Measurements from ENCODE around the gene RBM5.

RBM5 gene

DNA sequence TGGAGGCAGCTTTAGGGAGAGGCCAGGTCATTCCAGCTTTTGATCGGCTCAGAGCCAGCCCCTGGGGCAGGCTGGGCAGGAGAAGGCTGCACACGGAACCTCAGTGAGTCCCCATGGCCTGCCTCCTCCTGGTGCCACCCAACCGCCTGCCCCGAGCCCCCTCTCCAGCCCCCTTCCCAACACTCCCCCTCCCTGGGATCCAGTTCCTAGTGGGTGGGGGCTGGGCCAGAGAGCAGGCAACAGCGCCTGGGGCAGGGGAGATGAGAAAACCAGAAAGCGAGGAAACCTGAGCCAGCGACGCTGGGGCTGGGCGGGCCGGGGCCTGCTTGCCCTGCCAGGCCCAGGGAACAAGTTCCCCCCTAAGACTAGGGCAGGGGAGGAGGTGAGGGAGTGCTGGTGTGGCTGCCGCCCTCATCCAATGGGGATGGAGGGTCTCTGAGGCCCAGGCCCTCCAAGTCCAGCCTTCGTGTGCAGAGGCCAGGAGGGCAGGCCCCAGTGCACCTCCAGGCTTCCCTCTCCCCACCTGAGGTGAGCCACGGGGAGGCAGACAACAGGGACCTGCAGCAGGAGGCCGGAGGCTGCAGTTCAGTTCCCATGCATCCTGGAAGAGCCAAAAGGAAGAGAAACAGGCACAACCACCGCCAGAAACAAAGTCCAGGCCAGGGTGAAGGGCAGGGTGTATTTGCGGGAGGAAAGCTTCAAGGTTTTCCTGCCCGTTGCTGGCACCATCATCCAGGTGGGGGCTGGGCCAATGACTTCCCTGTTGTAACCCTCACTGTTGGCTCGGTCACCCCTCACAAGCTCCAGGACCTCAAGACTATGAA lies 62.4 kb downstream of the RBM5 start:
- Histone ChIP-seq H3K9ac (ENCODE audit: low read length) (no peak overlapping the region), H3F3A (ENCODE audit: insufficient read depth, low read length) (no peaks in the 10 kb centered on the region), H3K27me3 (ENCODE audit: insufficient read depth, low read length) (peaks cover 6% of the 10 kb centered on the region; the same call in 1 of the 2 replicates), H3K36me3 (ENCODE audit: insufficient read depth, low read length) (no peaks in the 10 kb centered on the region), H3K4me1 (ENCODE audit: insufficient read depth, low read length, severe bottlenecking) (peaks cover 9% of the 10 kb centered on the region), H3K9me2 (ENCODE audit: low read depth, low read length) (no peaks in the 10 kb centered on the region), H3K9me3 (ENCODE audit: low read length) (no peaks in the 10 kb centered on the region), H4K20me1 (ENCODE audit: insufficient read depth, low read length) (no peaks in the 10 kb centered on the region), H3K4me2 (ENCODE audit: low read length) (no peak overlapping the region), H3K4me3 (ENCODE audit: low read depth, low read length, poor library complexity, severe bottlenecking) (no peak overlapping the region), H3K27ac (ENCODE audit: low read depth, low read length, poor library complexity, severe bottlenecking) (no peak overlapping the region), H3K79me2 (ENCODE audit: insufficient read depth, low read length) (no peaks in the 10 kb centered on the region), H2AFZ (ENCODE audit: low read length) (no peak overlapping the region)
- no peak for TF ChIP-seq EZH2 (IDR thresholded peaks at IDR 0.05; ENCODE audit: borderline replicate concordance, low read length)
- TF ChIP-seq, protein P1, sequence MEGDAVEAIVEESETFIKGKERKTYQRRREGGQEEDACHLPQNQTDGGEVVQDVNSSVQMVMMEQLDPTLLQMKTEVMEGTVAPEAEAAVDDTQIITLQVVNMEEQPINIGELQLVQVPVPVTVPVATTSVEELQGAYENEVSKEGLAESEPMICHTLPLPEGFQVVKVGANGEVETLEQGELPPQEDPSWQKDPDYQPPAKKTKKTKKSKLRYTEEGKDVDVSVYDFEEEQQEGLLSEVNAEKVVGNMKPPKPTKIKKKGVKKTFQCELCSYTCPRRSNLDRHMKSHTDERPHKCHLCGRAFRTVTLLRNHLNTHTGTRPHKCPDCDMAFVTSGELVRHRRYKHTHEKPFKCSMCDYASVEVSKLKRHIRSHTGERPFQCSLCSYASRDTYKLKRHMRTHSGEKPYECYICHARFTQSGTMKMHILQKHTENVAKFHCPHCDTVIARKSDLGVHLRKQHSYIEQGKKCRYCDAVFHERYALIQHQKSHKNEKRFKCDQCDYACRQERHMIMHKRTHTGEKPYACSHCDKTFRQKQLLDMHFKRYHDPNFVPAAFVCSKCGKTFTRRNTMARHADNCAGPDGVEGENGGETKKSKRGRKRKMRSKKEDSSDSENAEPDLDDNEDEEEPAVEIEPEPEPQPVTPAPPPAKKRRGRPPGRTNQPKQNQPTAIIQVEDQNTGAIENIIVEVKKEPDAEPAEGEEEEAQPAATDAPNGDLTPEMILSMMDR (IDR thresholded peaks at IDR 0.05; ENCODE audit: low read length): no peak

GRCh38 chr3:50151728-50152127 lies 63.0 kb downstream of the RBM5 start:
- Histone ChIP-seq H3K9ac (ENCODE audit: low read length) (no peak overlapping the region), H3K27me3 (ENCODE audit: insufficient read depth, low read length) (peaks cover 7% of the 10 kb centered on the region; the same call in 1 of the 2 replicates), H3F3A (ENCODE audit: insufficient read depth, low read length) (no peaks in the 10 kb centered on the region), H4K20me1 (ENCODE audit: insufficient read depth, low read length) (no peaks in the 10 kb centered on the region), H3K79me2 (ENCODE audit: insufficient read depth, low read length) (no peaks in the 10 kb centered on the region), H3K27ac (ENCODE audit: low read depth, low read length, poor library complexity, severe bottlenecking) (no peak overlapping the region), H3K4me1 (ENCODE audit: insufficient read depth, low read length, severe bottlenecking) (peaks cover 9% of the 10 kb centered on the region), H3K9me3 (ENCODE audit: low read length) (no peaks in the 10 kb centered on the region), H3K9me2 (ENCODE audit: low read depth, low read length) (no peaks in the 10 kb centered on the region), H2AFZ (ENCODE audit: low read length) (no peak overlapping the region), H3K4me3 (ENCODE audit: low read depth, low read length, poor library complexity, severe bottlenecking) (no peak overlapping the region), H3K36me3 (ENCODE audit: insufficient read depth, low read length) (no peaks in the 10 kb centered on the region), H3K4me2 (ENCODE audit: low read length) (no peak overlapping the region)
- TF ChIP-seq, protein P1 (IDR thresholded peaks at IDR 0.05; ENCODE audit: low read length): no peak
- no peak for TF ChIP-seq EZH2 (IDR thresholded peaks at IDR 0.05; ENCODE audit: borderline replicate concordance, low read length)

GRCh38 chr3:50153782-50154475 lies 65.2 kb downstream of the RBM5 start:
- Histone ChIP-seq H3K4me3 (ENCODE audit: low read depth, low read length, poor library complexity, severe bottlenecking) (peak overlapping the region; percentile 63), H3K9me3 (ENCODE audit: low read length) (no peaks in the 10 kb centered on the region), H3K27me3 (ENCODE audit: insufficient read depth, low read length) (peaks cover 15% of the 10 kb centered on the region; the same call in 1 of the 2 replicates), H3K4me1 (ENCODE audit: insufficient read depth, low read length, severe bottlenecking) (peaks cover 9% of the 10 kb centered on the region), H3K36me3 (ENCODE audit: insufficient read depth, low read length) (no peaks in the 10 kb centered on the region), H4K20me1 (ENCODE audit: insufficient read depth, low read length) (no peaks in the 10 kb centered on the region), H3K4me2 (ENCODE audit: low read length) (peak overlapping the region; percentile 93), H3K27ac (ENCODE audit: low read depth, low read length, poor library complexity, severe bottlenecking) (no peak overlapping the region), H2AFZ (ENCODE audit: low read length) (no peak overlapping the region), H3K9ac (ENCODE audit: low read length) (no peak overlapping the region; the same call in 1 of the 2 replicates), H3K79me2 (ENCODE audit: insufficient read depth, low read length) (no peaks in the 10 kb centered on the region), H3K9me2 (ENCODE audit: low read depth, low read length) (no peaks in the 10 kb centered on the region), H3F3A (ENCODE audit: insufficient read depth, low read length) (no peaks in the 10 kb centered on the region)
- TF ChIP-seq, protein P1 (IDR thresholded peaks at IDR 0.05; ENCODE audit: low read length): no peak
- no peak for TF ChIP-seq EZH2 (IDR thresholded peaks at IDR 0.05; ENCODE audit: borderline replicate concordance, low read length)

Data from OCI-LY1 (cell line).